ENCODE results near the gene LRTM1. TPM values are rescaled to one million over a fixed set of nuclear protein-coding genes. Genes with fewer than 3 reads are reported as not detected.

LRTM1 gene
- total RNA-seq, 1 donor from 2014 or later = not detected

DNA sequence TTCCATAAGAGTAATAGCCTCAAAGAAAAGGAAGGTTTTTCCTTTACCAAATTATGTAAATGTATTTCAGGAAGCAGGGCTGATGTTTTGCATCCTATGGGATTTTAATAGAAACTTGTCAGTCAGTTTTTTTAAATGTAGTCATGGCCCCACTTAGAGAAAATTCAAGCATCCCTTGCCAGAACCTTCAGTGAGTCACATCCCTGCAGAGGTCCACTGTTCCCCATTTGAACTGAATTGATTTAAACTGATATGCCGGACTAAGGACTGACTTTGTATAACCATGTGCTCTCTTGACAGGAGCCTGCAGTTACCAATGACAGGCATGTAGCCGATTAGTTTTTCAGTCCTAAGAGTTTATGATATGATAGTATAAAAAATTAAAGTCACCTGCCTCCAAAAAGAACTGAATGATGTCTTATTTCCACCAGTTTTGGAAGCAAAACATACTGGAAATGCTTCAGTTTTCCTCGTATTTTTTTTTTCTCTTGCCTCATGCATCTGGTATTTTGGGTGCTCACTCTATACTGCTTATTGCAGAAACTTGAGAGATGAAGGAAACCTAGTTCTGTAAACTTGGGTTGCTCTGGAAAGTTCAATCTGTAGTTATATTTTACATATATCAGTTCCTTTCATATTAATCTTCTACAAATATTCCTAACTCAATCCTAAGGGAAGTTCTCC lies 30.7 kb downstream of the LRTM1 start:
- DNase-seq (ENCODE audit: extremely low read depth, low read depth, low spot score) = no peak

DNA sequence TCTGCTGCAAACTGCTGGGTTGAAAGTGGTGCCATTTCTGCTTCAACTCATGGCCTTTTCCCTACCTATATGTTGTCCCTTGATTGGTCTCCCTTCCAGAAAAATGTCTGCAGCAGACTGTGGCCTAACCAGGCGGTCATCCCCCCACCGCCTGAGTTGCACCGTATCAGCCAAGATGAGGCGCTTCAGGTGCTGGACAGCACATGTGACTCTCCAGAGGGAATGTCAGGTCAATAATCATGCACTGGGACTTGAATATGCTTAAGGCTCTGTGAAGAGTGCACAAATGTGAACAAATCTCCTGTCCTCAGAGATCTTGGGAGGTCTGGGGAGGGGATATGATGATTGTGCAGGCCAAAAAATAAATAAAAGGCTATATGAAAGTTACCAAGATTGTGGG lies 32.2 kb downstream of the LRTM1 start:
- DNase-seq (ENCODE audit: extremely low read depth, low read depth, low spot score) = no peak

DNA sequence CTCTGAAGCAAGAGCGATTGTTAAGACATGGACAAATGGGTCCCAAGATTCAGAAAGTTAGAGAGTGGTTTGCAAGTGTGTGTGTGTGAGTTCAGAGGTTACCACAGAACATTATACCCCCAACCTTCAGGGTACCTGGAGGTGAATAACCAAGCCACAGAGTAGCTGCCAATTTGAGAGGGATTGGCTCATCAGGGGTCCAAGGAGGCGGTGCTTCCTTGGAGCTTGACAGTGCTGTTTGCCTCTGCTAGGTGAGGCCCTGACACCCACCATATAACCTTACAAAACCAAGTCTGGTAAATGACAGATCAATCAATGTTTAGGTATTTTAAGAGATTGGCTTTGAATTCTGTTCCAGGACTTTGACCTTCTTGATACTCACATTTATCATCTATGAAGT lies 35.7 kb downstream of the LRTM1 start:
- DNase-seq (ENCODE audit: extremely low read depth, low read depth, low spot score) = no peak

DNA sequence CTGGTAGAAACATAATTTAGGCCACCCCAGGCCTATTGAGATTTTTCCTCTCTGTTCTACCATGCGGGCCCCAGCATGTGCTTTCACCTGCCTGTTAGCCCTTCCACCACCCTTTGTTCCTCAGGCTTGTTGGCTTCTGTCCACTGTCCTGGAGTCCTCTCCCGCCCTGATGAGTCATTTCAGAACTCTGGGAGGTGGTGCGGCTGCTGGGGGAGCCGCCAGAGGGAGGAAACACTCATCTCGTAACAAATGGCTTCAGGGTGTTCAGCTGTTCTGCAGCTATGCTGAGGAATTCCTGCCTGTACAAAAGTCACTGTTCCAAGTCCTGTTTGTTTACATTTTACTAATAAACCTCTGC lies 36.3 kb downstream of the LRTM1 start:
- no peak for DNase-seq (ENCODE audit: extremely low read depth, low read depth, low spot score)

DNA sequence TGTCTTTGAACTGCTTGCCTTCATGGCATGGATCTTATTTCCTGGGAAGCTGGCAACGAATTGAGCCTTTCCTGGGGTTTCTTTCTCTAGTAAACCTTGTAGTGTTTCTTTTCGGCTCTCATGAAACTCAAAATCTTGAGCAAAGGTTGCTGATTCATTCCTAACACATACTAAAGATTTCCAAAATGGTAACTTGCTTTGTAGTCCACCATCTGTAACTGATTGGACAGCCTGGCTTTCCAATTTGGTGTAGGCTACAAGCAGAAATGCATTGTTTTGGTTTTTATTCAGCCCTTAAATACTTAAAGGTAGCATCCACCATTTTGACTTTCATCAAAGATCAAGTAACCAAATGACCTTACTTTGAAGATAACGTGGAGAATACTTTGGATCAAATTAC lies 38.1 kb downstream of the LRTM1 start:
- DNase-seq (ENCODE audit: extremely low read depth, low read depth, low spot score) = no peak

DNA sequence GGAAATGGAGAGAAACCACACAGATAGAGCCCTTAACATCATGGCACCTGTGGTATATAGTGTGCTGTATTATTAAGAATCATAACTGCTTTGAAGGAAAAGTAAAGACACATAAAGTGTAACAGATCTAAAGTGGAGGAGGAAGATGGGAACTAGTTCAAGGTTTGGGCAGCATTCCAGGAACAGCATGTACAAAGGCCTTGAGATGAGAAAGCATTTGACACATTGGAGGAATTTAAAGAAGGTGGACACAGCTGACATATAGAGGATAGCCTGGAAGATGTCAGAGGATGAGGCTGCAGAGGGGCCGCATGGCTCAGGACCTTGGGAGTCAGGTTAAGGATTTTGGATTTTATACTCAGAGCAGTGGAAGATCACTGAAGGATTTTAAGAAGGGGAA lies 39.0 kb downstream of the LRTM1 start:
- DNase-seq (ENCODE audit: extremely low read depth, low read depth, low spot score) = no peak

DNA sequence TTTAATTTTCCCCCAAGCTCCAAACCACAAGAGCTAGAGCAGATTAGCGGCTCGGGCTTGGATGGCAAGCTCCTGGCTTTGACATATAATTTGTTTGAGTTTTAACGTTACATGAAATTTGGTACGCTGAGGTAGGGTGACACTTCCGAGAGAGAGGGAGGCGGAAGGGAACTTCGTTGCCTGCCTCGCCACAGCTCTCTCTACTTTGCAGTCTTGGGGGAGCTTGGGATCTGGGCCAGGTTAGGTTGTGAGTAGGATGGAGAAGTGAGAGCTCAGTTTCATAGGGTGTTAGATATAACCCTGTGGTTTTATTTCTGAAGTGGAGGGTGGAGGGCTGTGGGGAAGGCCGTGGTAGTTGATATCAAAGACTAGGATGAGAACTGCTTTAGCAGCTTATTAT lies 39.7 kb downstream of the LRTM1 start:
- DNase-seq (ENCODE audit: extremely low read depth, low read depth, low spot score) = no peak

DNA sequence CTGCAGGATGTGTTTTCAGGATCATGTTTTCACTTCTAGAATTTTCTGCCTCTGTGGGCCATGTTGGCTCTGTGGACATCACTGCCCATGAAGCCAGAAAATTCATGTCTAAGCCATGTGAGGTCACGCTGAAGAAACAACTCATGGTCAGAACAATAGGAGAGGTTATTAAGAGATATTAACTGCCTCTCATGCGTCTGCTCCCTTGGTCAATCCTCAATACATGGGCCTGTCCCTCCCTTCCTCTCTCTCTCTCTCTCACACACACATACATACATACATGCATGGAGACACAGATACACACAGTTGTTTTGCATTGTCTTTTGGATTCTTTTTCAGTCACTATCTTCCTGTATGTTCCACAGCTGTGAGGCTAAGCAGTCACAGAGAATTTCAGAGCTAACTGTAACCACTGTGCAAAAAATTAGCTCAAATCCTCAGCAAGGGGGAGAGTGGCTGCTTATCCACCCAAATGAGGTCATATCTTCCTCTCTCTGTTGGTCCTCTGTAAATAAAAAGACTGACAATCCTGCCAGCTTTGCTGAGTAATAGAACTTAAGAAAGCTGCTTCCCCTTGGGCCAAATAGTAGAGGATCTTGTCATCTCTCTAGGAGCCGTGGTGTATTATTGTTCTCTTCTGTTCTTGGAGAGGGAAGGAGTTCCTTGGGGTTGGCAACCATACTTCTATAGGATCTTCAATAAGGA lies 45.6 kb downstream of the LRTM1 start:
- DNase-seq (ENCODE audit: extremely low read depth, low read depth, low spot score) = no peak

DNA sequence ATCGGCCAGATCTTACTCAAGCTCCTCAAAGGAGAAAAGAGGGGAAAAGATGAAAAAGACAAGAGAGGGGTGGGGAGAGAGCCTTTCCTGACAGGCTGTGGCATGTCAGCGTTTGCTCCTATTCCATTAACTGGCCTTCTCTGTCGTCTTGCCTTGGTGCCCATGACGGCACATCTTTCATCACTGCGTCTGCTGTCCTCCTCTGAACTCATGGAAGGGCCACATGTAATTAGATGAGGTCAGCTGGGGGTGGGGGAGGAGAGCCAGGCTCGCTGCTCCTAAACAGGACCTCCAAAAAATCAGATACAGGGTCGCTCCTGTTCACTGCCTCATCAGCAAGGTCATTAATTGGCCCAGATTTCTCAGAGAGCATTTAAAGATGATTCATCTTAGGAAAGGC lies 49.7 kb downstream of the LRTM1 start:
- no peak for DNase-seq (ENCODE audit: extremely low read depth, low read depth, low spot score)

DNA sequence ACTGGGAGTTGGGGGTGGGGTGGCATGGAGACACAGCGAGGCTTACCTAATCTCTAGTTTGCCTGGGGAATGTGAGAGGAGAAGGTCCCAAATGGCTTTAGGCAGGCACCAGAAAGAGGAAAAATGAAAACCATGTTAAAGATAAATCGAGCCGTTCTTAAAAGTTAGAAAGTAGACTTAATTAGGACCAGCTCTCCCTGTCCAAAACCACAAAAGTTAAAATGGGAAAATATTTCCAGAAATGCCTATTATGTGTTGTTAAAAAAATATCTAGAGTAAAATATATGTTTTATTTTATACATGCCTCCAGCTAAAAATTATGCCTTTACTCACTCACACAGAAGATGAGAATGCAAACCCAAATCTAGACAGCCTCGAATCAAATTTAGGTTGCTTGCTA lies 50.1 kb downstream of the LRTM1 start:
- DNase-seq (ENCODE audit: extremely low read depth, low read depth, low spot score) = no peak

DNA sequence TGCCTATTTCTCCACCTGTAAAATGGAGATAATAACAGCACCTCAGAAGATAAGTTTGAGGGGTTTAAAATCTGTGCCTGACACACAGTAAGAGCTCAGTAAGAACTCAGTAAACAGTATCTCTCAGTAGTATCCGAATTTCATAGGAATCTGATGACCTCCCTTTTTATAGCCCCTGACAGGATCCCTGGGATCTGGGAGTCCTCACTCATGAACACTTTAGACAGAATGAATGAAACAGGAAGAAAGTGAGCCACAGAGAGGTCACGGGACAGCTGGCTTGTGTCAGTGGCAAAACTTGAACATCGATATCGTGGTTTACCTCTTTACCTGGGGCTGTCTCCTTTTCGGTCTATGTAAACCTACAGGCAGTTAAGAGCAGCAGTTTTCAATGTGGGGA lies 51.2 kb downstream of the LRTM1 start:
- DNase-seq (ENCODE audit: extremely low read depth, low read depth, low spot score) = no peak

DNA sequence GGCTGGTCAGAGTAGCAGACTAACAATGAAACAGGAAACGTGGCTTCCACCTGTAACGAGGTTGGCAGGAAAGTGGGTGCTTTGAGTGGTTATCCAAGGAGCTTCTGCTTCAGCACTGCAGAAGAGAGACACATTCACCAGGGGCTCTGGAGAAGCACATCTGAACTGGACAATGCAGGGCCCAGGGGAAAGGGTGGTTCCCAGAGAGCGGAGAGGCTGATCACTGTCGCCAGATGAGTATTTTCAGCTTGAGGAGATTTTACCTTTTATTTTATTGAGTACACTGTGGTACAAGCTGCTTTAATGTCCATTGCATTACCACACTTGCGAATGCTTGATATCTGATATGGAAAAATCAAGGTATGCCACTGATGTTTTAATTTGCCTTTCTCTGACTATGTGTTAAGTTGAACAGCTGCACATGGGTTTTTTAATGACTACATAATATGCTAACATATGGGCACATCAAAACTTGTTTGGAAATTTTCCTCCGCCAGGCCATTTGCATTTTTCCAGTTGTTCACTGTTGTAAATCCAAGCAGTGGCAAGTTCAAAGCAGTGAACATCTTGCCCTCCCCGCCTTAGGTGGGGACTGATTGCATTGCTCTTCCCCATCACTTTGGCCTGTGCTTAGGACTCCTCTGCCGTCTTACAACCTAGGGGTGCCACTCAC lies 52.1 kb downstream of the LRTM1 start:
- no peak for DNase-seq (ENCODE audit: extremely low read depth, low read depth, low spot score)

DNA sequence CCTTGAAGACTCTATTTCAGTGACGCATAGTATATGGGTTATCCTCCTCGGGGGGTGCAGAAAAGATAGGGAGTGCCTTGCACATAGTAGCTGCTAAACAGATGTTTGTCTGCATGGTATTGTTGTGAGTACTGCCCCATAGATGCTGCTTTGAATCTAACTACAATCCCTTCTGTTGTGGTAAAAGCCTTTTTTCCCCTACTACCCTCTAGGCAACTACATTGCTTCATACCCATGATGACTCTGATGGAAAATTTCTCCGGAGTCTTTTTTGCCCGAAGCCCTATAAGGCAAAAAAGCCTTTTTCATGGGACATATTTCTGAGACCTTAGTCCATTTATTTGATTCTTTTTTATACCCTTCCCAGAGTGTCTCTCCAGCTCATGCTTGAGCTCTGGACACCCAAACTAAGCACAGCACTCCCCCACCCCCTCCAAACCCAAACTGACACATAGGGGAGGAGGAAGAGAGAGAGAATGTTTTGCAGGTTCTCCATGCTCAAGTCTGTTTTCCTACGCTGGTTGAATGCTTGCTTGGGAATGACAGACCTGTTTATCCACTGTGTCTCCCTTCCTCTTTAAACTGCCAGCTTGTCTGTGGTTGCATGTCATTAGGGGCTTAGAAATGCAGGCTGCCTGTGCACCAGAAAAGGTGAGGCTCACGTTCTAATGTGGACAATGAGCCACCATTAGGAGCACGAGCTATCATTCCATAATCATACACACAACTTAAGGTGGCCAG lies 52.9 kb downstream of the LRTM1 start:
- DNase-seq (ENCODE audit: extremely low read depth, low read depth, low spot score) = no peak

DNA sequence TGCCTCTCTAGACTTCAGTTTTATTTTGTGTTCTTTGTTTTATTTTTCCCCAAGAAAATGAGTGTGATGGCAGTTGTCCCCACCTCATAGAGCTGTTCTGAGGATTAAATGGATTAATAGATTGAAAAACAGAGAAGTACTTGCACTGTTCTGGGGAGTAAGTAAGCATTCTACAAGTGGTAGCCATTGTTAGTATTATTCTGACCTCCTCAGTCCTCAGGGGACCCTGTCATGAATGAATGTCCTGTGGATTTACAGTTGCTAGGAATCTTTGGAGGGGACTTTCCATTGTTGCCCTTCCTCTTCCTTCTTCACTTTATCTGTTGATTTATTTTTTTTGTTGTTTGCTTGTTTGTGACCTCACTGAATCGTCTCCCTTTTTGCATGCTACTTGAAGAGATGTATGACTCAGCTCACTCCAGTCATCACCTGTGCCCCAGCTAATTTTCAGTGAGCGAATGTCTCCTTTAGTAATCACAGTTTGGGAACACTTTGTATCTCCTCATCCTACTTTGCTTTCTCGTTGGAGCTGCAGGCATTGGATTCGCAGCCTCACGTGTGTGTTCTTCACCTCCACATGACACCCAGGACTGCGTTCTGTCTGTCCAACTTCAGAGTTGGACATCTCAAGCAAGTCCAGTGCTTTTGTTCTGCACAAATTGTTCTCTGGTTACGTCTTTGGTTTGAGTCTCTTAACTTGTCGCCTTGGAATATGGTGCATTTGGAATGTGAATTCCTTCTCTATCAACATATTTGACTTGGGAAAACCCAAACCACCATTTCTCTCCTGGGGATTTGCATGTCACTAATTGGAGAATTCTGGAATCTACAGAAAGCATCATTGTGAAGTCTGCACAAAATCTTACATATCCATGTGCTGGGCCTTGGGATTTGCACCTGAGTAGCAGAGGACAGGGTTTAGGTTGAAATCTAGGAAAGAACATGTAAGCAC lies 54.5 kb downstream of the LRTM1 start:
- no peak for DNase-seq (ENCODE audit: extremely low read depth, low read depth, low spot score)

DNA sequence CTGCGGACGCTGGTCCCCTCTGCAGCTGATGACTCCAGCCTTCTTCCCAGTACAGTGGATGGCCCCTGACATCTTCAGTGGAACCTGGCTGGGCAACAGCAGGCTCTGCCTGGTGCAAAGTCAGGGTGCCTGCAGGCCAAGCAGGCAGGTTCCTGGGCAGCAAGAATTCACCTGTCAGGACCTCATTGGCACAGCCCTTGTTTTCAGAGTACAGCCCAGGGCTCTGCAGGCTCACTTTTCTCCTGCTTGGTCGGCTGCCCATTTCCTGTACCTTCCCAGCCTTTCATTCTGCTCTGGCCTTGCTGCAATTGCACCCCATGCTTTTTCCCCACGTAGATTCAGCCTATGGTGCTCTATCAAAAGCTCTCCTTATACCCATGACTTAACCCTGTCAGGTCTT lies 56.0 kb downstream of the LRTM1 start:
- no peak for DNase-seq (ENCODE audit: extremely low read depth, low read depth, low spot score)

DNA sequence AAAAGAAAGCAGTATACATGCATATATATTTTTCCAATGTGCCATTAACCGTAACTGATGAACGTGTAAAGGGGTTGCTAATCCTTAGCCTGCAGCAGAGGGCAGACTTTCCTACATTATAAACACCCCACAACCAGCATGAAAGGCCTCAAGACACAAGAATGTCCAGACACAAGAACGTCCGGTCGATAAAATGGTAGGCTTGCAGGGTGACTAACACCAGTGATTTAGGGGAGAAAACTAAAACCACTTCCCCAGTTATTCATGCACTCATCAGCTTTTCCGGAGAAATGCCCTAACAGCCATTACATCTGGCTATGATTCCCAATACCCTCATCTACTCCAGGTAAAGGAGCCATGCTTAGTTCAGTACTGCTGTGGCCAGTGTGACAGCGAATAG lies 57.4 kb downstream of the LRTM1 start:
- DNase-seq (ENCODE audit: extremely low read depth, low read depth, low spot score) = no peak

All from glomerular endothelial cell (primary cell).